ENCODE measurements around the gene MRPL41.
"Not testable (repeated sequence)": the region's sequence is repeated elsewhere in the genome, so short reads cannot be mapped to it uniquely, and the experiment has no call there.

The MRPL41 gene

DNA sequence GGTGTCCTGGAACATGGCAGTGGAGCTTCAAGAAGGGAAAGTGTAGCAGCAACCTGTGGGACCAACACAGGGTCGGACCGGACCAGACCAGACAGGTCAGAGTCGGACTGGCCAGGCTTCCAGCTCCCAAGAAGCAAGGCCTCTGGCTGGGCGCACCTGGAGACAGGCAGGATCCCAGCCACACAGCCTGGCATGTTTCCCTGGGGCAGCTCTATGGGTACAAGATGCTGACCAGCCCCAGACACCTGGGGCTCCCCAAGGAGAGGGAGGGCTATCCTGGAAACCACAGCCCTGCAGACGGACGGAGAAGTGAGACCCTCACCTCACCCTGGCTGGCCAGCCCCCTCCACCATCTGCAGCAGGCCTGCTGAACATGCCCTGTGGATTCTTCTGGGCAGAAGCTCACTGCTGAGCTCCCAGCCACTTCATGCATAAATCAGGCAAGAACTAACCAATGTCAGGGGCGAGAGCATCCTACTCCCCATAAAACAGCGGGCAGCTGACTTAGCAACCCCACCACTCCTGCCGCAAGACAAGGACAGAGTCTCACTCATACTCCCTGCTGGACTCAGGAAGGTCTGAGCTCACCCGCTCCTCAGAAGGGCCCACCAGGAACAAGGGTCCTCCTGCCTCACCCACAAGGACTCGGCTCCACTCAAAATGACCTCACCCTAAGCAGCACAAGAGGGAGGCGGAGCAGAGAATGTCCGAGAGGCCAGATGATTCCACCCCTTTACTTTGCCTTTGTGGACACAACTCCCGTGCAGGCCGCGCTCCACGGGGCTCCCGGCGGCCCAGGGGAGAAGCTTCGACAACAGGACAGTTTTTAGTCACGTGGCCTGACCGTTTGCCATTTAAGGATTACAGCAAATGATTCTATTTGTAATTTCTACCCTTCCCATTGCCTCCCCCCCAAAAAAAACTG, 29.9 kb downstream of the MRPL41 start:
- in situ Hi-C loops (cut with MboI; ENCODE audit: low sequenced_read_pairs) = no loop called here

DNA sequence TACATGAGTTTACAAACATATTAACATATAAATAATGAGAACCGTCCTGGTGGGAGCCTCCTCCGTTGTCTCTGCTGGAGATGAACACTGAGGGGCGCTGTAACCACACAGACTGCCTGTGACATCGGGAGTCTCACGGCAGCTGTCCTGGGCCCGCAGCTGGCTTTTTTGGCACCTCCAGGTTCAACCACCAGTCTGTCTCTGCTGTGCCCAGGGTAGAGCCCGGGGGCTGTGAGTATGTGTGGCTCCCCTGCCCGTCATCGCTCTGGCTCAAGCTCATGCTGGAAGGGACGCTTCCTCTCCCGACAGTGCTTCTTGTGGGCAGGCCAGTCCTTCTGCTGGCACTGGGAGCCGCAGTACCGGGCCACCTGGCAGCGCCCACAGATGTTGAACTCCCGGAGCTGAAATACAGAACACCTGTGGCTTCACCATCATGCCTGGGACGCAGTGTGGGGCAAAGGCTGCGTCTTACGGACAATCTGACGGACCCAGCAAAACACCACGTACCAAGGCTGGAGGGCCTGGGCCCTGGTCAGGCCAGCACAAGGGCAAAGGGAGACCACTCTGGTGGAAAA, 30.7 kb downstream of the MRPL41 start:
- in situ Hi-C loops (cut with MboI; ENCODE audit: low sequenced_read_pairs) = no loop called here

DNA sequence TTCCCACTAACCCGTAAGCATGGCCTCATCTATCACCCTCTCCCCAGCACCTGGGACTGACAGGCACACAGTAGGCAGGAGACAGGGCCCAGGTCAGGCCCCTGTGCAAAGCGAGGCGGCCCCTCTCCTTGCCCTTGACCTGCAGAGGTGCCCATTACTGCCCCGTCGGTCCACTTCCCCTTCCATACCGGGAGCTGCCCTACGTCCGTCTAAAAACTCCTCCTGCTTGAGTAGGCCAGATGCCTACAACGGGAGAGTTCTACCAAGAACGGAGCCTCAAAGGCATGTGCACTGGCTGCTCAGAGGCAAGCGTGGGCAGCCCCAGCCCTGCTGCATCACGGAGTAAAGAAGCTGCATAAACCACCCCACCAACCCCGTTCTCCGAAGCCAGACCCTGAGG, 31.7 kb downstream of the MRPL41 start:
- in situ Hi-C loops (cut with MboI; ENCODE audit: low sequenced_read_pairs) = no loop called here

DNA sequence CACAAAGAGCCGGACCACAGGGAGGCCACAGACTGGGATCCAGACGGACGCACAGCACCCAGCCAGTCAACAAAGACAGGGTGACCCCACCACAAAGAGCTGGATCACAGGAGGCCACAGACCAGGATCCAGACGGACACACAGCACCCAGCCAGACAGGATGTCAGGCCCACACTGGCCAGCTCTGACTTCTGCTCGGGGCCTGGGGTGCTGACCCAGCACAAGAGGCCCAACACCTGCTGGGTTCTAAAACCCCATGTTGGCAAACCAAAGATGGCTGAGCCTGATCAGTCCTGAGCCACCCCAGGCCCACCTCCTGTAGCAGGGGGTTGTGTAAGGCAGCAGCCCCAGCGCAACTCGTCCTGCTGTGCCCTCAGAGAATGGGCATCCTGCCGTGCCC, 32.3 kb downstream of the MRPL41 start:
- in situ Hi-C loops (cut with MboI; ENCODE audit: low sequenced_read_pairs) = no loop called here

DNA sequence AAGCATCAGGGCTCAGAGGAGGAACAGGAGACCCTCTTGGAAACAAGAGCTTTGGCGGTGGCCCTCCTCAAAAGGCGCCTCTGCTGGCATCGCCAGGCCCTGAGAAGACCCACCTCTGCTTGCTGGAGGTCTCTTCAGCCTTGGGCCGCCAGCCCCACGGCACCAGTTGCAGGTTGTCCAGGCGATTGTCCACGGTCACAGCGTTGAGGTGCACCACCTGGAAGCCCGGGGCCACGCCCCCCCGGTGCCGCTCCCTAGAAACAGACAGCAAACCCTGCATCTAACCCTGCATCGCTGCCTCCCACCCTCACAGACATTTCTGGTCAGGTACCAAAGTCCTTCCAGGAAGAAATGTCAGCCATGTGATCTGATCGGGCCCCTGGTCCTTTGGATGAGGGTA, 35.2 kb downstream of the MRPL41 start:
- in situ Hi-C loops (cut with MboI; ENCODE audit: low sequenced_read_pairs) = no loop called here

DNA sequence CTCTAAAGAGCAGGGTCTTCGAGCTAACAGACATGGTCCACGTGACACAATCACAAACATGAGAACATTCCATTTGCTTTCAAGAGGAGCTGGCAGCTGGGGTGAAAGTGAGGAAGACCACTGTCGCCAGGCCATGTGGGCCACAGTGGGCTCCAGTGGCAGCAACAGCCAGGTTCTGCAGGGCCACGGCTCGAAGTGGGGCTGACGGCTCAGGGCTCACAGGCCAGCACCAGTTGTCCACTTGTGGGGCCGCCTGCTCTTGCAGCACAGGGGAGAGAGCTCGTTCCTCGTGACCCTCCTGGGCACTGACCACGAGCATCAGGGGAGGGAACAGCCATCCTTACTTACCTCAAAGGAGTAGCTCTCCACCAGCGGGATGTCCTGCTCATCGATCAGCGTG, 36.6 kb downstream of the MRPL41 start:
- in situ Hi-C loops (cut with MboI; ENCODE audit: low sequenced_read_pairs) = no loop called here

DNA sequence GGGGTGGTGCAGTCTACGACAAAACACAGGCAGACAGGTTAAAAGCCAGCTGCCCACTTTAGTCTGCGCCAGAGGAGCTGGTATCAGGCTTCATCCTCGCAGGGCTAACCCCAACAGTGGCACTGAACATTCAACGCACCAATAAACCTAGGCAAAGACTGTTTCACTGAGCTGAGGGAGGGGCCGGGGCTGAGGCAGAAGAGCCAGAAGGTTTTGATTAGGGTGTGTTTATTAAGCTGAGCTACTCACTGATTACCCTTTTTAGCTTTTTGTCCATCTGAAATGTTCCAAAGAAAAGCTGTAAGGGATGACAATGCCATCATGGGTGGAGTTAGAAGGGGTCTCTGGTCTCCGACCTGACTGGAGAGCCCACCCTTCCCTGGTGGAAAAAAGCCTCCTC, 37.2 kb downstream of the MRPL41 start:
- in situ Hi-C loops (cut with MboI; ENCODE audit: low sequenced_read_pairs) = no loop called here

DNA sequence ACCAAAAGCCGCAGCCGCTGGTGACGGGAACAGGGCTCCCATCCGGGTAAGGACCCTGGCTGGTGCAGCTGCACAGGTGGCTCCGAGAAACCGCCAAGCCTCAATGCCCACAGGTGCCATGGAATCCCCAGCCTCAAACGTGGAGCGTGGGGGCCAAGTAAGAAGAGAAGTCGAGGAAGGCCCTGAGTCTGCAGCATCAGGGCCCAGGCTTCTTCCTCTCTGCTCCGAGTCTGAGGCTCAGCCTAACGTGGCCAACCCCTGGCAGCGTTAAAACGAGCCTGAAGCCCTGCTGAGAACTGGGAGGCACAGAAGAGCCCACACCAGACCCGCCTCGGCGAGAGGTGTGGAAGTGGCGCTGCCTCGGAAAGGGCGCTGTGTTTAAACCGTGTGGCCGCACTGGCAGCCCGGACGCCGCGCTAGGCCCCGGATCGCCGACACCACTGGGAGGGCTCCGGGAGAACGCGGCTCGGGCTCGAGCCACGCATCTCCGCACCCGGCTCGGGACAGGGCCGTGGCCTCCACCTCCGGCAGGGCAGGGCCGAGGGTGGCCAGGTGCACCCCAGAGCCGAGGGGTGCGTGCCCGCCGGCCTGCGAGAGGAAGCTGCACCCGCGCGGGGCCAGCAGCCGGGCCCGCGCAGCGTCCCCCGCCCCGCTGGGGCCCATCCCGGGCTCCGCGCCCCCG, 37.9 kb downstream of the MRPL41 start:
- in situ Hi-C loops (cut with MboI; ENCODE audit: low sequenced_read_pairs) = no loop called here

DNA sequence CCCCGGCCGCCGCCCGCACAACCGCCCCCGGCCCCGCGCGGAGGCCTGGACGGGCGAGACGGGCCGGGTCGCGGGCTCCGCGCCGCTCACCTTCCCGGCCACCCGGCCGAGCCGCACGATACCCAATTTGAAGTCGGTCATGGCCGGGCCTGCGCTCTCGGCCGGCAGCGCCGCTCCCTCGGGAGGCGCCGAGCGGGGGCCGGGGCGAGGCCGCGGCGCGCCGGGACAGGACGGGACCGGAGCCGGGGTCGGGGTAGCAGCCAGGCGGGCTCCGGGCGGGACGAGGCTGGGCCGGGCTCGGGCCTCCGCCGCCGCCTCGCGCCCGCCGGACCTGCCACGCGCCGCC, 38.4 kb downstream of the MRPL41 start:
- in situ Hi-C loops (cut with MboI; ENCODE audit: low sequenced_read_pairs) = no loop called here

DNA sequence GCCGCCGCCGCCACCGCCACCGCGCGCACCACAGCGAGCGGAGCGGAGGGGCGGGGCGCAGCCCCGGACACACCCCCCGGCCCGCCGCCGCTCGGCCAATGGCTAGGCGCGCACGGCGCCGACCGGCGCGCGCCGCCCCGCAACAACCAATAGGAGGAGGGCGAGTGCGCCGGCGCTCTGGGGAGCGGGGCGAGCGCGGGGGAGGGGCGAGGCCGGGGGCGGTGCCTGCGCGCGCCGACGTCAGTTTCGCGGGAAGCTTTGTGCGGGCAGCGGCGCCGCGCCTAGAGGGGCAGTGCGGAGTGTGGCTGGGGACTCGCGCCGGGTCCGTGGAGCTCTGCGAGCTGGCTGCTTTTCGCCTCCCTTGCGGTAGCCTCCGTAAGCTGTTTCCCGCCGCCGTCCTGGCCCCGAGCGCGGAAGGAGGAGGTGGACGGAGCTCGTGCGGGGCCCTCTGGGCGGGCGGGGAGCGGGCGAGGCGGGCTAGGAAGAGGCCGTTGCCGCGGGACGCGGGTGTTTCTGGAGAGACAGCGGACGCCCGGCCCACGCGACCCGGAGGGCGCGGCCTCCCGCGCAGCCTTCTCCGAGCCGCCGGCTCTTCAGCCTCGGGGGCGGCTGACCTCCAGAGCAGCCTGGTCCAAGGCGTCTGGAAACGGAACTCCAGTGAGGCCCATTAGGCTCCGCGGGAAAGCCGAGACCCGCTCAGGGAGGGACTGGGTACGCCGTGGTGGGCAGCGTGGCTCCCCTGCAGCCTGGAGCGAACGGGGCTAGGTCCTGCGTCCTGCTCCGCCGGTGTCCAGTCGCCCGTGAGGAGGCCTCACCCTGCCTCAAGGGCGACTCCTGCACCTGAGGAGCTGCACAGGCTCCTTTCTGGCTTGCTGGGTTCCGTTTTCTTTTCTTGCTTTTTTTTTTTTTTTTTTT, 39.0 kb downstream of the MRPL41 start, which contains the start of gene ZMYND19:
Gene ZMYND19, minus strand, starts transcription at position 44 of the 915 bp plus-strand sequence. CDS start 249 bp downstream, outside the sequence.
- in situ Hi-C loops (cut with MboI; ENCODE audit: low sequenced_read_pairs) = no loop called here

DNA sequence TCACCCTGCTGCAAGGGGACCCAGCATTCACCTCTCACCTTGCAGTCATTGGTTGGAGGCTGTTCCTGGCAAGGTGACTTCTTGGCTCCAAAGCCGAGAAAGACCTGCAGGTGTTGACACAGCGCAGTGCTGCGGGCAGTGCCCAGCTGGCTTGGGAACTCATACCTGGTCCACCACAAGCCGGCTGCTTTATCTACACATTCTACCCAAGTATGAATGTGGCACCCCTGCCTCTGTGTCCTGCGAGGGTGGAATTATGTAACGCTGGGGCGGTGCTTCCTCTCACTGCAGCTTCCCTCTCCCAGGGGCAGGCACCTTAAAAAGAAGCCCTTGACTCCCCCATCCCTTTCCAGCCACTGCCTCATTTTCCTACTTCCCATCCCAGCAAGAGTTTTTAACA, 41.1 kb downstream of the MRPL41 start:
- in situ Hi-C loops (cut with MboI; ENCODE audit: low sequenced_read_pairs) = no loop called here

DNA sequence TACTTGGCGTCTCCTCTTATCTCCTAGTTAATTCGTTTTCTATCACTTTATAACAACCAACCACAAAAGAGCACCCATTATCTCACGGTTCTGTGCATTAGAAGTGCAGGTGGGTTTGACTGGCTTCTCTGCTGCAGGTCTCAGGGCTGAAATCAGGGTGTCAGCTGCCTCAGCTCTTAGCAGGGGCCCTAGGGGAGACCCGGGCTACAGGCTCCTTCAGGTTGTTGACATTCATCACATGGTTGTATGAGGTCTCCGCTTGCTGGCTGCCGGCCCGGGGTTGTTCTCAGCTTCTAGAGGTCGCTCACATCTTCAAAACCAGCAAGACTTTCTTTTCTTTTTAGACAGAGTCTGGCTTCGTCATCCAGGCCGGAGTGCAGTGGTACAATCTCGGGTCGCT, 41.5 kb downstream of the MRPL41 start:
- in situ Hi-C loops (cut with MboI; ENCODE audit: low sequenced_read_pairs) = no loop called here

DNA sequence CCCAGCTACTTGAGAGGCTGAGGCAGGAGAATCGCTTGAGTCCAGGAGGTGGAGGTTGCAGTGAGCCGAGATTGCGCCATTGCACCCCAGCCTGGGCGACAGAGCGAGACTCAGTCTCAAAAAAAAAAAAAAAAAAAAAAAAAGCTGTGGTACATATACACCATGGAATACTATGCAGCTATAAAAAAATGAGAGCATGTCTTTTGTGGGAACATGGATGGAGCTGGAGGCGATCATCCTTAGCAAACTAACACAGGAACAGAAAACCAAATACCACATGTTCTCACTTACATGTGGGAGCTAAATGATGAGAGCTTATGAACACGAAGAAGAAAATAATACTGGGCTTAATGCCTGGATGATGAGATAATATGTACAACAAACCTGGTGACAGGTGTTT, 44.9 kb downstream of the MRPL41 start:
- in situ Hi-C loops (cut with MboI; ENCODE audit: low sequenced_read_pairs) = not testable (repeated sequence)

DNA sequence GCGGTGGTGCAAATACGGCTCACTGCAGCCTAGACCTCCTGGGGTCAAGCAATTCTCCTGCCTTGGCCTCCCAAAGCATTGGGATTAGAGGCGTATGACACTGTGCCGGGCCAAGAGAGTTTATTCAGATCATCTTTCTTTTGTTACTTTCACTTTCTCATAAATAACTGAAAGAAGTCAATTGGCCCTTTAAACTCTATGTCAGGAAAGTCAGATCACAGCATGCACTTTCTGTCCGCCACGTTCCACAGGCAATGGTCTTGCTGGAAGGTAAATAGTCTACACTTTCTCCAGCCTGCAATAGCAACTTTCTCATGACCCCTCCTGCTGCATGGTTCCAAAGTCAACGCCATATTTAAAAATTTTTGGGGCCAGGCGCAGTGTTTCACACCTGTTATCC, 47.3 kb downstream of the MRPL41 start:
- in situ Hi-C loops (cut with MboI; ENCODE audit: low sequenced_read_pairs) = no loop called here

Data from HL-60/S4 (cell line).